Measurements from ENCODE around the gene ARSB. TPM values are rescaled to one million over a fixed set of nuclear protein-coding genes. Genes with fewer than 3 reads are reported as not detected.

Gene ARSB
- total and polyA plus RNA-seq, 12 donors, result 1.7 to 21.4 (median 14.1) TPM

GRCh38 chr5:78908173-78909061 lies 76.7 kb downstream of the ARSB start:
- Histone ChIP-seq H3K27ac (peak overlapping the region; percentile 36 to 86 (median 77)), H3K9me3 (no peaks in the 10 kb centered on the region), H3K36me3 (no peaks in the 10 kb centered on the region), H3K4me3 (peak overlapping the region in 8 of 10 donors; percentile 4 to 37 (median 18)), H3K4me1 (peaks cover 4 to 65% (median 48%) of the 10 kb centered on the region in 9 donors), H3K27me3 (no peaks in the 10 kb centered on the region)
- peak in 1 of 9 donors; percentile 10 for TF ChIP-seq CTCF (IDR thresholded peaks at IDR 0.05)
- intact Hi-C loops (cut with DNase I), result loop anchor here in 7 of 10 donors (5.0 to 10.0 kb wide), 7 partner anchors 46 to 374 kb away; no protein-coding TSS in a partner anchor
- WGBS, 2 donors, result 8 to 11% methylated on average over 12 of the region's 12 CpGs
- ATAC-seq (peak; percentile 78 to 93 (median 88)), DNase-seq (peak; percentile 60 to 79)

DNA sequence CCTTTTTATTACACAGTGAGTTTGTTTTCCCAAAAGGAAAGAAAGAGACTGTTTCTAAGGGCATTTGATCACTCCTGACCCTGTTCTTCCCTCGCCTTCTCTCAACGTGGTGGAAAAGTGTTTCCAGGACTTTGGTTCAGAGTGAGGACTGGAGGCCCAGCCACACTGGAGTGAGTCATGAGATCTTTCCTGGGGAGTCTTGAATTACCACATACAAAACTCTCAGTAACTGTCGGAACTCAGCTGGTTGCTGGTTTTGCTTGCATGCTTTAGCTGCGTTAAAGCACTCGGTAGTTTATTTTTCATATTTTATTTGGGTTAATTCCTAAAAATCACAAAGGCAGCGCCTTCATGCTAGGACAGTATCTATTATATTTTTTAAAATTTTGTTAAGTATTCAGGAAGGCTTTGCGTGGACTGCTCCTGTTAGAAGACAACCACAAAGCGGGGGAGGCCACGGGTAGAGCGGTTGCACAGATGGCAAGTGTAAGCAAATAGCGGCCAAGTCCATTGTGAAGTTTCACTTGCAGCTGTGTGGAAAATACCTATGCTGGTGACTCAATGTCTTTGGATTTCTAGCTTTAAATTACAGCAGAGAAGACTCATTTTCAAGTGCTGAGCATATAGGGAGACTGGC lies 77.7 kb downstream of the ARSB start:
- intact Hi-C loops (cut with DNase I), result loop anchor here in 7 of 10 donors (5.0 to 10.0 kb wide), 7 partner anchors 47 to 373 kb away; no protein-coding TSS in a partner anchor
- no peaks in the 10 kb centered on the region for H3K9me3 ChIP-seq
- peaks cover 4 to 63% (median 48%) of the 10 kb centered on the region in 9 donors for H3K4me1 ChIP-seq
- TF ChIP-seq CTCF (IDR thresholded peaks at IDR 0.05), result no peak
- DNase-seq (peak in 1 of 2 donors; percentile 44), ATAC-seq (peak; percentile 54 to 69 (median 61))
- H3K36me3 ChIP-seq, result no peaks in the 10 kb centered on the region
- WGBS, 2 donors, result 51 to 57% methylated on average over 11 of the region's 11 CpGs
- H3K27me3 ChIP-seq, result no peaks in the 10 kb centered on the region
- H3K27ac ChIP-seq, result peak overlapping the region; percentile 36 to 86 (median 77)
- H3K4me3 ChIP-seq, result peak overlapping the region in 6 of 10 donors; percentile 4 to 37 (median 22)

DNA sequence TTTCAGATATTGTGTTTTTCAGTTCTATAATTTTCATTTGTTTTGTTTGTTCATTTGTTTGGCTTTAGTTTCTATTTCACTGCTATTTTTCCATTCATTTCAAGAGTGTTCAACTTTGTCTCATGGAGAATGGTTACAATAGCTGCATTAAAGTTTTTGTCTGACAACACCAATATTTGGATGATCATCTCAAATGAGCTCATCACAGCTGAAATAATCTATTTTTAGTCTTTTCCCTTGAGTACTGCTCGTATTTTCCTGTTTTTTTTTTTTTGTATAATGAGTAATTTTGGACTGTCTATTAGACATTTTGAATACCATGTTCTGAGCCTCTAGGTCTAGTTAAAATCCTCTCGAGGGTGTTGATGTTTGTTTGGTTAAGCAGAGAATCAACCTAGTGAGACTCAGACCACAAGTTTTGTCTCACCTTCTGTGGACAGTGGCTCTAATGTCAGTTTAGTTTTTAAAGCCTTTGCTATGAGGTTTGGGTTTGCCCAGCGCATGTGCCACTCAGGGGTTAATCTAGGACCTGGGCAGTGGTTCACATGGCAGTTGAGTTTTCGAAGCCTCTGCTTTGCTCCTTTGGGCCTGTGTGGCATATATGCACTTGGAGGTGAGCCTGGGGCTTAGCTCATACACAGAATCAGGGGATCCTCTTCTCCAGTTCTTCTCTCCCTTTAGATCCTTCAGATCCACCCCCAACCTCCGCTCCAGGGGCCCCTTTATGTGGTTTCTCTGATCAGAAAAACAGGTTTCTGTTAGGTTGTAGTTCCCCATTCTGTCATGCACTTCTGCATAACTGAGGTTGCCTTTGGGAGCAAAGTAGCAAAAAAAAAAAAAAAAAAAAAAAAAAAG lies 79.8 kb downstream of the ARSB start:
- intact Hi-C loops (cut with DNase I), result loop anchor here in 7 of 10 donors (5.0 to 10.0 kb wide), 7 partner anchors 49 to 371 kb away; no protein-coding TSS in a partner anchor
- TF ChIP-seq CTCF (IDR thresholded peaks at IDR 0.05), result no peak
- 70 to 73% methylated on average over 5 of the region's 5 CpGs for WGBS, 2 donors
- H3K4me3 ChIP-seq, result no peak overlapping the region
- H3K27me3 ChIP-seq, result no peaks in the 10 kb centered on the region
- ATAC-seq (no peak), DNase-seq (no peak)
- no peaks in the 10 kb centered on the region for H3K36me3 ChIP-seq
- no peaks in the 10 kb centered on the region for H3K9me3 ChIP-seq
- H3K4me1 ChIP-seq, result peaks cover 4 to 54% (median 45%) of the 10 kb centered on the region in 9 donors
- peak overlapping the region in 2 of 10 donors; percentile 12 to 18 for H3K27ac ChIP-seq

Data from heart right ventricle (tissue), 16 donors.